GM21528 (cell line): ENCODE measurements around the gene CPXM2.

Source experiments
- ATAC-seq: cut with Tn5 transposase; IDR thresholded peaks from one replicate; pipeline ENCODE4 v1.9.1; 2021; ENCODE audit warnings: mild to moderate bottlenecking, moderate library complexity; ENCODE audit not compliant: unreplicated experiment, low FRiP score

CPXM2 gene

GRCh38 chr10:123878666-123879303, 12.8 kb downstream of the CPXM2 start:
- ATAC-seq = no peak

GRCh38 chr10:123870260-123870659, 21.3 kb downstream of the CPXM2 start:
- no peak for ATAC-seq

- no peak for ATAC-seq
Measured at GRCh38 chr10:123869020-123869414, 22.6 kb downstream of the CPXM2 start.

GRCh38 chr10:123868038-123869019, 23.3 kb downstream of the CPXM2 start:
- no peak for ATAC-seq

- no peak for ATAC-seq
Measured at GRCh38 chr10:123865880-123866279, 25.7 kb downstream of the CPXM2 start.

- no peak for ATAC-seq
Measured at GRCh38 chr10:123865350-123865749, 26.3 kb downstream of the CPXM2 start.

- ATAC-seq = no peak
Measured at GRCh38 chr10:123864923-123865322, 26.7 kb downstream of the CPXM2 start.

- ATAC-seq = no peak
Measured at GRCh38 chr10:123863721-123864482, 27.7 kb downstream of the CPXM2 start.

GRCh38 chr10:123863183-123863575, 28.4 kb downstream of the CPXM2 start:
- no peak for ATAC-seq

GRCh38 chr10:123862421-123863182, 29.0 kb downstream of the CPXM2 start:
- no peak for ATAC-seq

- ATAC-seq = no peak
Measured at GRCh38 chr10:123860856-123861255, 30.8 kb downstream of the CPXM2 start.

GRCh38 chr10:123860209-123860608, 31.4 kb downstream of the CPXM2 start:
- ATAC-seq = no peak

GRCh38 chr10:123859653-123860050, 32.0 kb downstream of the CPXM2 start:
- no peak for ATAC-seq

GRCh38 chr10:123858907-123859652, 32.5 kb downstream of the CPXM2 start:
- no peak for ATAC-seq

- no peak for ATAC-seq
Measured at GRCh38 chr10:123858077-123858681, 33.4 kb downstream of the CPXM2 start.

- no peak for ATAC-seq
Measured at GRCh38 chr10:123857616-123858015, 34.0 kb downstream of the CPXM2 start.

- ATAC-seq = no peak
Measured at GRCh38 chr10:123855008-123855684, 36.5 kb downstream of the CPXM2 start.

- ATAC-seq = no peak
Measured at GRCh38 chr10:123854498-123854897, 37.1 kb downstream of the CPXM2 start.

GRCh38 chr10:123854003-123854402, 37.6 kb downstream of the CPXM2 start:
- no peak for ATAC-seq
